ENCODE measurements around the gene FRAT1.

DNA sequence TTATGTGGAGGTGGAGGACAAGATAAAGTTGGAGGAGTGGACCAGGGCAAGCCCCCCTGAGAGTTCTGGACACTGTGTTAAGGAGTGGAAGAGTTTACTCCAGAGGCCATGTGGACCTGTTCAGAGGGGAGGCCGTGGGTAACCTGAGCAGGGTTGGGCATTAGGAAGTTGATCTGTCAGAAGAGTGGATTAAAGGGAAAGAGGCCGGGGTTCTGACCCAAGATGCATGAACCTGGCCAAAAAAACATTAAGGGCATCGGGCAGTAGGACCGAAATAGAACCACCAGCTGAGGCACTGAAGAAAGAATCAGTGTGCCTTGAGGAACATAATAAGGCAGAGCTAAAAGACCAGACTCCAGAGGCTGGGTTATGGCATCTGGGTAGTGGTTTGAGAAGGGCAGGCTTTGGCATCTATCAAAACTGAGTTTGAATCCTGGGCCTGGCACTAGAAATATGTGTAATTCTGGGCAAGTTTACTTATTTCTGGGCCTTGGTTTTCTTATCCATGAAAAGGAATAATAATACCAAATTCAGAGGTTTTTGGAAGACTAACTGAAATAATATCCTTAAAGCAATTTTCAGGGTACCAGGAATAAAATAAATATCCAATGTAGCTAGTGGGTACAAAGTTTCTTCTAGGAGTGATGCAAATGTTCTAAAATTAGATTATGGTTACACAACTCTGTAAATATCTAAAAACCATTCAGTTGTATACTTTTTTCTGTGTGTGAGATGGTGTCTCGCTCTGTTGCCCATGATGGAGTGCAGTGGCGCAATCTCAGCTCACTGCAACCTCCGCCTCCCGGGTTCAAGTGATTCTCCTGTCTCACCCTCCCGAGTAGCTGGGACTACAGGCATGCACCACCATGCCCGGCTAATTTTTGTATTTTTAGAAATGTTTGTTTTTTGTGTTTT lies 10.9 kb upstream of the FRAT1 start:
- TF ChIP-seq, protein P1, sequence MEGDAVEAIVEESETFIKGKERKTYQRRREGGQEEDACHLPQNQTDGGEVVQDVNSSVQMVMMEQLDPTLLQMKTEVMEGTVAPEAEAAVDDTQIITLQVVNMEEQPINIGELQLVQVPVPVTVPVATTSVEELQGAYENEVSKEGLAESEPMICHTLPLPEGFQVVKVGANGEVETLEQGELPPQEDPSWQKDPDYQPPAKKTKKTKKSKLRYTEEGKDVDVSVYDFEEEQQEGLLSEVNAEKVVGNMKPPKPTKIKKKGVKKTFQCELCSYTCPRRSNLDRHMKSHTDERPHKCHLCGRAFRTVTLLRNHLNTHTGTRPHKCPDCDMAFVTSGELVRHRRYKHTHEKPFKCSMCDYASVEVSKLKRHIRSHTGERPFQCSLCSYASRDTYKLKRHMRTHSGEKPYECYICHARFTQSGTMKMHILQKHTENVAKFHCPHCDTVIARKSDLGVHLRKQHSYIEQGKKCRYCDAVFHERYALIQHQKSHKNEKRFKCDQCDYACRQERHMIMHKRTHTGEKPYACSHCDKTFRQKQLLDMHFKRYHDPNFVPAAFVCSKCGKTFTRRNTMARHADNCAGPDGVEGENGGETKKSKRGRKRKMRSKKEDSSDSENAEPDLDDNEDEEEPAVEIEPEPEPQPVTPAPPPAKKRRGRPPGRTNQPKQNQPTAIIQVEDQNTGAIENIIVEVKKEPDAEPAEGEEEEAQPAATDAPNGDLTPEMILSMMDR (conservative IDR thresholded peaks at IDR 0.05) = no peak
- TF ChIP-seq EZH2 (IDR thresholded peaks at IDR 0.05; ENCODE audit: low read depth) = no peak
